GM12878 (cell line): ENCODE measurements around the gene GSTP1. TPM values are rescaled to one million over a fixed set of nuclear protein-coding genes. Genes with fewer than 3 reads are reported as not detected.
A peak's percentile ranks its signal among the peaks of the same experiment; 100 is the strongest.

ENCODE experiments used
- BRCA1 ChIP-seq: IDR thresholded peaks from 2 replicates; pipeline ENCODE4 v1.6.1; 2011; ENCODE audit warnings: low read depth, low read length, improper control_type of control experiment
- CREB1 ChIP-seq: IDR thresholded peaks from 2 replicates; pipeline ENCODE4 v1.6.1; 2012; ENCODE audit warnings: low read depth, mild to moderate bottlenecking, inconsistent platforms
- ESRRA ChIP-seq: IDR thresholded peaks from 2 replicates; pipeline ENCODE4 v1.6.1; 2012; ENCODE audit warnings: mild to moderate bottlenecking, low read length, improper control_type of control experiment
- EZH2 ChIP-seq: IDR thresholded peaks from 2 replicates; pipeline ENCODE4 v1.6.1; 2012; ENCODE audit warnings: low read depth, mild to moderate bottlenecking, control low read depth, inconsistent platforms, low read length, borderline replicate concordance; ENCODE audit not compliant: control insufficient read depth
- IKZF2 ChIP-seq, 2 experiments: fragments of 450-650 bp; IDR thresholded peaks; 2 replicates each; pipeline ENCODE4 v1.6.1; 2017; ENCODE audit warnings: mild to moderate bottlenecking in 2 of 2, moderate library complexity in 2 of 2
- MEF2B ChIP-seq: fragments of 450-650 bp; IDR thresholded peaks from 2 replicates; pipeline ENCODE4 v1.6.1; 2018; ENCODE audit warnings: mild to moderate bottlenecking, moderate library complexity; ENCODE audit not compliant: partially characterized antibody, poor library complexity, severe bottlenecking
- NBN ChIP-seq: fragments of 450-650 bp; IDR thresholded peaks from 2 replicates; pipeline ENCODE4 v1.6.1; 2016
- PAX8 ChIP-seq: fragments of 450-650 bp; IDR thresholded peaks from 2 replicates; pipeline ENCODE4 v1.6.1; 2017; ENCODE audit warnings: mild to moderate bottlenecking, moderate library complexity
- POLR2AphosphoS2 ChIP-seq: IDR thresholded peaks from 2 replicates; pipeline ENCODE4 v1.6.1; 2011; ENCODE audit warnings: low read depth, mild to moderate bottlenecking, low read length, improper control_type of control experiment, moderate library complexity
- SIX5 ChIP-seq: IDR thresholded peaks from 2 replicates; pipeline ENCODE4 v1.6.1; 2011; ENCODE audit warnings: mild to moderate bottlenecking, low read depth, low read length, moderate library complexity; ENCODE audit not compliant: severe bottlenecking
- SMAD5 ChIP-seq: IDR thresholded peaks from 2 replicates; pipeline ENCODE4 v1.6.1; 2016; ENCODE audit warnings: antibody characterized with exemption, low read depth
- SPI1 ChIP-seq: IDR thresholded peaks from 2 replicates; pipeline ENCODE4 v1.6.1; 2011; ENCODE audit warnings: low read depth, mild to moderate bottlenecking, low read length, moderate library complexity, borderline replicate concordance; ENCODE audit not compliant: insufficient read depth
- TARDBP ChIP-seq: IDR thresholded peaks from 2 replicates; pipeline ENCODE4 v1.6.1; 2016; ENCODE audit warnings: borderline replicate concordance
- YY1 ChIP-seq: IDR thresholded peaks from 2 replicates; pipeline ENCODE4 v1.6.1; 2011; ENCODE audit warnings: low read depth, mild to moderate bottlenecking, low read length
- ZNF217 ChIP-seq: fragments of 450-650 bp; IDR thresholded peaks from 2 replicates; pipeline ENCODE4 v1.6.1; 2017; ENCODE audit warnings: antibody characterized with exemption, mild to moderate bottlenecking
- ZNF274 ChIP-seq: IDR thresholded peaks from one replicate; pipeline ENCODE4 v1.8.0; 2011; ENCODE audit not compliant: insufficient read length, insufficient read depth
- polyA plus RNA-seq, 11 experiments: library from polyadenylated mRNA; depleted of rRNA in 4 of 11; unstranded in 6 of 11; stranded (reverse) in 5 of 11; fragments of >200 nt; fragmentation: Nextera tagmentation in 4 of 11; fragmentation: Illumina TruSeq in 1 of 11; extraction: Ambion mirVana in 4 of 11; extraction: Trizol in 1 of 11; gene quantifications; 1 replicate in 1 of 11; 2 replicates in 10 of 11; pipeline versions ENCODE4 v1.2.1 to v1.2.3, GENCODE V29; 2011 to 2016; ENCODE audit warnings: inconsistent platforms in 2 of 11, missing spikeins in 2 of 11, low read depth in 1 of 11
- total RNA-seq, 4 experiments: library from RNA; depleted of rRNA in 3 of 4; stranded (reverse); fragments of >200 nt in 3 of 4; fragmentation: Illumina TruSeq in 1 of 4; extraction: Trizol in 1 of 4; gene quantifications; 2 replicates each; pipeline versions ENCODE4 v1.2.1 to v1.2.3, GENCODE V29; 2013 to 2021
- TF ChIP-seq, protein P1 (sequence below): fragments of 450-650 bp; IDR thresholded peaks from 2 replicates; pipeline ENCODE4 v1.6.1; 2016; ENCODE audit warnings: mild to moderate bottlenecking, moderate library complexity, borderline replicate concordance
- TF ChIP-seq, protein P2 (sequence below): fragments of 450-650 bp; formaldehyde crosslinking; IDR thresholded peaks from 2 replicates; pipeline ENCODE4 v1.4.0; 2022; ENCODE audit warnings: mild to moderate bottlenecking, moderate library complexity
- TF ChIP-seq, protein P3 (sequence below): fragments of 450-650 bp; IDR thresholded peaks from 2 replicates; pipeline ENCODE4 v1.6.1; 2017; ENCODE audit warnings: mild to moderate bottlenecking, low read depth, inconsistent platforms; ENCODE audit not compliant: poor library complexity, severe bottlenecking

Gene GSTP1
- total and polyA plus RNA-seq, 10 of the 15 experiments (the other 5 are each of a cell fraction or from before 2014, with no cell fraction given) = 469 to 1,788 (median 955) TPM

DNA sequence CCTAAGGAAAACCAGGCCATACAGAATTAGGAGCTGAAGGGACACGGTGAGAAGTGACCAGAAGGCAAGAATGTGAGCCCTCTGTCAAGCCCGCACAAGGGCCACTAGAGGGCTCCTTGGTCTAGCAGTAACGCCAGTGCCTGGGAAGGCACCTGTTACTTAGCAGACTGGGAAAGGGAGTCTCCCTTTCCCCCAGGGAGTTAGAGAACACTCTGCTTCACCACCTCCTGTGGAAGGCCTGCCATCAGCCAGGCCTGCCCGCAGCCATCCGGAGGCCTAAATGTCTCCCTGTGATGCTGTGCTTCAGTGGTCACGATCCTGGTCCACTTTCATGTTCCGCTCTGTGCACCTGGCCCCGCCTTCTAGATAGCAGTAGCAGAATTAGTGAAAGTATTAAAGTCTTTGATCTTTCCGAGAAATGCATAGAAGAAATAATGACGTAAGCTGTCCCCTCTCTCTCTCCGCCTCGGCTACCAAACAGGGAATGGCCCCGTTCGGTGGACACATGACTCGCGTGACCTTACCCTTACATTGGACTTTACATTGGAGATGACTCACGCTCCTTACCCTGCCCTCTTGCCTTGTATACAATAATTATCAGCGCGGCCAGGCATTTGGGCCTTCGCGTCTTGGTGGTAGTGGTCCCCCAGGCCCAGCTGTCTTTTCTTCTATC, 10.7 kb upstream of the GSTP1 start (continued):
- no peak for TF ChIP-seq TARDBP
- TF ChIP-seq EZH2 = no peak
- TF ChIP-seq YY1 = no peak
- no peak for TF ChIP-seq BRCA1
- TF ChIP-seq POLR2AphosphoS2 = no peak
- TF ChIP-seq, protein P1, sequence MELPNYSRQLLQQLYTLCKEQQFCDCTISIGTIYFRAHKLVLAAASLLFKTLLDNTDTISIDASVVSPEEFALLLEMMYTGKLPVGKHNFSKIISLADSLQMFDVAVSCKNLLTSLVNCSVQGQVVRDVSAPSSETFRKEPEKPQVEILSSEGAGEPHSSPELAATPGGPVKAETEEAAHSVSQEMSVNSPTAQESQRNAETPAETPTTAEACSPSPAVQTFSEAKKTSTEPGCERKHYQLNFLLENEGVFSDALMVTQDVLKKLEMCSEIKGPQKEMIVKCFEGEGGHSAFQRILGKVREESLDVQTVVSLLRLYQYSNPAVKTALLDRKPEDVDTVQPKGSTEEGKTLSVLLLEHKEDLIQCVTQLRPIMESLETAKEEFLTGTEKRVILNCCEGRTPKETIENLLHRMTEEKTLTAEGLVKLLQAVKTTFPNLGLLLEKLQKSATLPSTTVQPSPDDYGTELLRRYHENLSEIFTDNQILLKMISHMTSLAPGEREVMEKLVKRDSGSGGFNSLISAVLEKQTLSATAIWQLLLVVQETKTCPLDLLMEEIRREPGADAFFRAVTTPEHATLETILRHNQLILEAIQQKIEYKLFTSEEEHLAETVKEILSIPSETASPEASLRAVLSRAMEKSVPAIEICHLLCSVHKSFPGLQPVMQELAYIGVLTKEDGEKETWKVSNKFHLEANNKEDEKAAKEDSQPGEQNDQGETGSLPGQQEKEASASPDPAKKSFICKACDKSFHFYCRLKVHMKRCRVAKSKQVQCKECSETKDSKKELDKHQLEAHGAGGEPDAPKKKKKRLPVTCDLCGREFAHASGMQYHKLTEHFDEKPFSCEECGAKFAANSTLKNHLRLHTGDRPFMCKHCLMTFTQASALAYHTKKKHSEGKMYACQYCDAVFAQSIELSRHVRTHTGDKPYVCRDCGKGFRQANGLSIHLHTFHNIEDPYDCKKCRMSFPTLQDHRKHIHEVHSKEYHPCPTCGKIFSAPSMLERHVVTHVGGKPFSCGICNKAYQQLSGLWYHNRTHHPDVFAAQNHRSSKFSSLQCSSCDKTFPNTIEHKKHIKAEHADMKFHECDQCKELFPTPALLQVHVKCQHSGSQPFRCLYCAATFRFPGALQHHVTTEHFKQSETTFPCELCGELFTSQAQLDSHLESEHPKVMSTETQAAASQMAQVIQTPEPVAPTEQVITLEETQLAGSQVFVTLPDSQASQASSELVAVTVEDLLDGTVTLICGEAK = no peak
- no peak for TF ChIP-seq PAX8
- TF ChIP-seq SIX5 = no peak
- TF ChIP-seq MEF2B = peak; percentile 94
- no peak for TF ChIP-seq ESRRA
- no peak for TF ChIP-seq SMAD5
- TF ChIP-seq, protein P2, sequence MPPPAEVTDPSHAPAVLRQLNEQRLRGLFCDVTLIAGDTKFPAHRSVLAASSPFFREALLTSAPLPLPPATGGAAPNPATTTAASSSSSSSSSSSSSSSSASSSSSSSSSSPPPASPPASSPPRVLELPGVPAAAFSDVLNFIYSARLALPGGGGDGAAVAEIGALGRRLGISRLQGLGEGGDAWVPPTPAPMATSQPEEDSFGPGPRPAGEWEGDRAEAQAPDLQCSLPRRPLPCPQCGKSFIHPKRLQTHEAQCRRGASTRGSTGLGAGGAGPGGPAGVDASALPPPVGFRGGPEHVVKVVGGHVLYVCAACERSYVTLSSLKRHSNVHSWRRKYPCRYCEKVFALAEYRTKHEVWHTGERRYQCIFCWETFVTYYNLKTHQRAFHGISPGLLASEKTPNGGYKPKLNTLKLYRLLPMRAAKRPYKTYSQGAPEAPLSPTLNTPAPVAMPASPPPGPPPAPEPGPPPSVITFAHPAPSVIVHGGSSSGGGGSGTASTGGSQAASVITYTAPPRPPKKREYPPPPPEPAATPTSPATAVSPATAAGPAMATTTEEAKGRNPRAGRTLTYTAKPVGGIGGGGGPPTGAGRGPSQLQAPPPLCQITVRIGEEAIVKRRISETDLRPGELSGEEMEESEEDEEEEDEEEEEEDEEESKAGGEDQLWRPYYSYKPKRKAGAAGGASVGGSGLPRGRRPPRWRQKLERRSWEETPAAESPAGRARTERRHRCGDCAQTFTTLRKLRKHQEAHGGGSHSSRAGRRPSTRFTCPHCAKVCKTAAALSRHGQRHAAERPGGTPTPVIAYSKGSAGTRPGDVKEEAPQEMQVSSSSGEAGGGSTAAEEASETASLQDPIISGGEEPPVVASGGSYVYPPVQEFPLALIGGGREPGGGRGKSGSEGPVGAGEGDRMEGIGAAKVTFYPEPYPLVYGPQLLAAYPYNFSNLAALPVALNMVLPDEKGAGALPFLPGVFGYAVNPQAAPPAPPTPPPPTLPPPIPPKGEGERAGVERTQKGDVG (CRISPR knock-in tag) = no peak
- no peak for TF ChIP-seq ZNF217
- no peak for TF ChIP-seq ZNF274
- TF ChIP-seq IKZF2 (IDR thresholded peaks at IDR 0.05) = peak; percentile 74 to 79
- TF ChIP-seq, protein P3, sequence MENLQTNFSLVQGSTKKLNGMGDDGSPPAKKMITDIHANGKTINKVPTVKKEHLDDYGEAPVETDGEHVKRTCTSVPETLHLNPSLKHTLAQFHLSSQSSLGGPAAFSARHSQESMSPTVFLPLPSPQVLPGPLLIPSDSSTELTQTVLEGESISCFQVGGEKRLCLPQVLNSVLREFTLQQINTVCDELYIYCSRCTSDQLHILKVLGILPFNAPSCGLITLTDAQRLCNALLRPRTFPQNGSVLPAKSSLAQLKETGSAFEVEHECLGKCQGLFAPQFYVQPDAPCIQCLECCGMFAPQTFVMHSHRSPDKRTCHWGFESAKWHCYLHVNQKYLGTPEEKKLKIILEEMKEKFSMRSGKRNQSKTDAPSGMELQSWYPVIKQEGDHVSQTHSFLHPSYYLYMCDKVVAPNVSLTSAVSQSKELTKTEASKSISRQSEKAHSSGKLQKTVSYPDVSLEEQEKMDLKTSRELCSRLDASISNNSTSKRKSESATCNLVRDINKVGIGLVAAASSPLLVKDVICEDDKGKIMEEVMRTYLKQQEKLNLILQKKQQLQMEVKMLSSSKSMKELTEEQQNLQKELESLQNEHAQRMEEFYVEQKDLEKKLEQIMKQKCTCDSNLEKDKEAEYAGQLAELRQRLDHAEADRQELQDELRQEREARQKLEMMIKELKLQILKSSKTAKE = no peak
- no peak for TF ChIP-seq CREB1
- TF ChIP-seq NBN = peak; percentile 41; the same call in 1 of the 2 replicates
- no peak for TF ChIP-seq SPI1
